HepG2 (cell line): ENCODE measurements around the gene ANKRD62. TPM values are rescaled to one million over a fixed set of nuclear protein-coding genes. Genes with fewer than 3 reads are reported as not detected.

Source experiments
- ATAC-seq: fragments of 200-7000 bp; cut with Tn5 transposase; 3 replicates; pipeline ENCODE4 v1.9.1; 2020; ENCODE audit warnings: mild to moderate bottlenecking, moderate library complexity
- BruUV-seq: library from RNA; stranded (reverse); fragments of 400-500 nt; replicated peaks from 2 replicates; lab custom pipeline; 2021; lab: Mats Ljungman, UMichigan
- CTCF ChIA-PET: fragments of 300-600 bp; formaldehyde crosslinking; extraction: SDS; loops from one replicate; lab custom pipeline; 2021; ENCODE audit warnings: low total read pairs, inconsistent platforms, low intra/inter-chr PET ratio; lab: Yijun Ruan, JAX
- POLR2A ChIA-PET: fragments of 350-600 bp; sonication (Branson Sonifier 250); formaldehyde crosslinking; loops from one replicate; lab custom pipeline; 2020; ENCODE audit warnings: antibody characterized with exemption, inconsistent platforms; lab: Yijun Ruan, JAX
- DNase-seq: peaks from one replicate; pipeline ENCODE4 v3.0.0-alpha.2; 2015; ENCODE audit warnings: low spot score
- FAIRE-seq: peaks from 3 replicates; lab custom pipeline; 2011; peaks lifted over from hg19 to GRCh38; lab: Jason Lieb, UNC
- H2AFZ ChIP-seq: one replicate; pipeline ENCODE4 v1.6.1; 2011; ENCODE audit warnings: low read length, inconsistent platforms
- H3K27ac ChIP-seq: fragments of 300-600 bp; 3 replicates; pipeline ENCODE4 v1.8.0; 2011; ENCODE audit warnings: mixed run types, mild to moderate bottlenecking, mixed read lengths, low read length, inconsistent platforms; ENCODE audit not compliant: insufficient read depth; ENCODE audit errors: extremely low read length
- H3K27me3 ChIP-seq, 2 experiments: fragments of 200-600 bp in 1 of 2; 2 replicates in 1 of 2; 3 replicates in 1 of 2; pipeline versions ENCODE4 v1.6.0 to v1.8.0; 2011; ENCODE audit warnings: low read length in 2 of 2, mild to moderate bottlenecking in 2 of 2, moderate library complexity in 2 of 2, inconsistent platforms in 1 of 2; ENCODE audit not compliant: insufficient read depth in 2 of 2, control insufficient read depth in 1 of 2
- H3K36me3 ChIP-seq, 2 experiments: fragments of 200-600 bp in 1 of 2; replicated peaks in 1 of 2; 2 replicates in 1 of 2; 3 replicates in 1 of 2; pipeline versions ENCODE4 v1.5.1 to v1.8.0; 2011; ENCODE audit warnings: low read length in 2 of 2, inconsistent platforms in 1 of 2; ENCODE audit not compliant: insufficient read depth in 2 of 2, control insufficient read depth in 1 of 2
- H3K4me1 ChIP-seq: 2 replicates; pipeline ENCODE4 v1.5.1; 2012; ENCODE audit warnings: low read length, inconsistent platforms; ENCODE audit not compliant: insufficient read depth
- H3K4me2 ChIP-seq: 2 replicates; pipeline ENCODE4 v1.6.0; 2011; ENCODE audit warnings: low read depth, low read length, inconsistent platforms
- H3K4me3 ChIP-seq, 3 experiments: fragments of 200-600 bp in 1 of 3; sonication (generic), shearing (Covaris generic) in 1 of 3; replicated peaks in 1 of 3; 2 replicates each; pipeline ENCODE4 v1.5.1; 2011 to 2016; ENCODE audit warnings: low read length in 3 of 3, inconsistent platforms in 2 of 3, low read depth in 2 of 3, mild to moderate bottlenecking in 2 of 3, control low read depth in 1 of 3, mixed read lengths in 1 of 3; ENCODE audit not compliant: insufficient read depth in 1 of 3
- H3K79me2 ChIP-seq: one replicate; pipeline ENCODE4 v1.6.1; 2011; ENCODE audit warnings: low read length, inconsistent platforms; ENCODE audit not compliant: insufficient read depth
- H3K9ac ChIP-seq: 2 replicates; pipeline ENCODE4 v1.6.0; 2011; ENCODE audit warnings: mild to moderate bottlenecking, low read depth, low read length, inconsistent platforms; ENCODE audit not compliant: insufficient read depth
- H3K9me3 ChIP-seq: 2 replicates; pipeline ENCODE4 v1.5.1; 2012; ENCODE audit warnings: mild to moderate bottlenecking, low read length
- H4K20me1 ChIP-seq: 2 replicates; pipeline ENCODE4 v1.6.0; 2011; ENCODE audit warnings: inconsistent platforms, mild to moderate bottlenecking, low read length, moderate library complexity; ENCODE audit not compliant: insufficient read depth
- CBX5 ChIP-seq: sonication (generic); formaldehyde crosslinking; IDR thresholded peaks from 2 replicates; pipeline ENCODE4 v1.4.0; 2020; ENCODE audit warnings: missing genetic modification reagents, borderline replicate concordance
- CENPT ChIP-seq: sonication (generic); formaldehyde crosslinking; IDR thresholded peaks from 2 replicates; pipeline ENCODE4 v1.8.0; 2022; ENCODE audit warnings: low read depth, mild to moderate bottlenecking, moderate library complexity, missing genetic modification reagents
- ELF3 ChIP-seq: IDR thresholded peaks from 2 replicates; pipeline ENCODE4 v1.6.1; 2016; ENCODE audit warnings: missing genetic modification reagents, missing compliant biosample characterization
- MED8 ChIP-seq: sonication (generic); formaldehyde crosslinking; IDR thresholded peaks from 2 replicates; pipeline ENCODE4 v1.8.1; 2023; ENCODE audit warnings: mild to moderate bottlenecking, missing genetic modification reagents; ENCODE audit not compliant: insufficient replicate concordance
- PRMT3 ChIP-seq: sonication (generic); formaldehyde crosslinking; IDR thresholded peaks from 2 replicates; pipeline ENCODE4 v1.8.1; 2022; ENCODE audit warnings: low read depth, mild to moderate bottlenecking, moderate library complexity, missing genetic modification reagents, borderline replicate concordance
- RFX1 ChIP-seq: fragments of 450-650 bp; IDR thresholded peaks from 2 replicates; pipeline ENCODE4 v1.6.1; 2017
- RFXANK ChIP-seq: IDR thresholded peaks from 2 replicates; pipeline ENCODE4 v1.6.1; 2016
- TP53 ChIP-seq: sonication (generic); formaldehyde crosslinking; conservative IDR thresholded peaks from 2 replicates; pipeline ENCODE4 v1.4.0; 2020; ENCODE audit warnings: missing genetic modification reagents
- ZFP36L2 ChIP-seq: sonication (generic); formaldehyde crosslinking; IDR thresholded peaks from 2 replicates; pipeline ENCODE4 v1.4.0; 2020; ENCODE audit warnings: missing genetic modification reagents
- ZNF180 ChIP-seq: sonication (generic); formaldehyde crosslinking; IDR thresholded peaks from 2 replicates; pipeline ENCODE4 v1.4.0; 2020; ENCODE audit warnings: low read depth, missing genetic modification reagents, borderline replicate concordance
- ZNF414 ChIP-seq: sonication (generic); formaldehyde crosslinking; IDR thresholded peaks from 2 replicates; pipeline ENCODE4 v1.5.0; 2020; ENCODE audit warnings: missing genetic modification reagents
- ZNF562 ChIP-seq: sonication (generic); formaldehyde crosslinking; IDR thresholded peaks from 2 replicates; pipeline ENCODE4 v1.8.0; 2022; ENCODE audit warnings: missing genetic modification reagents, borderline replicate concordance
- ZNF761 ChIP-seq: sonication (generic); formaldehyde crosslinking; conservative IDR thresholded peaks from 2 replicates; pipeline ENCODE4 v1.4.0; 2020; ENCODE audit warnings: mild to moderate bottlenecking, missing genetic modification reagents
- ZNF839 ChIP-seq: sonication (generic); formaldehyde crosslinking; IDR thresholded peaks from 2 replicates; pipeline ENCODE4 v1.4.0; 2020; ENCODE audit warnings: missing genetic modification reagents, mild to moderate bottlenecking, borderline replicate concordance
- in situ Hi-C: cut with HindIII; loops from 2 replicates; pipeline ENCODE4 v1.10.0; 2017; ENCODE audit warnings: low pct_unique_long_range_greater_than_20kb; ENCODE audit not compliant: extremely low pct_ligation_motif_present
- intact Hi-C: fragments of 100-400 bp; cut with micrococcal nuclease; formaldehyde crosslinking; loops from one replicate; pipeline ENCODE4 v1.10.0; 2022; ENCODE audit not compliant: unreplicated experiment
- polyA plus RNA-seq, 8 experiments: library from polyadenylated mRNA; depleted of rRNA in 3 of 8; stranded (reverse) in 7 of 8; unstranded in 1 of 8; fragments of >200 nt; fragmentation: Illumina TruSeq in 4 of 8; extraction: Trizol in 4 of 8; gene quantifications; 2 replicates each; pipeline versions ENCODE4 v1.2.1 to v1.2.3, GENCODE V29; 2011 to 2016; ENCODE audit warnings: low read depth in 4 of 8, missing spikeins in 1 of 8, mixed read lengths in 1 of 8; ENCODE audit not compliant: insufficient read depth in 1 of 8
- total RNA-seq, 5 experiments: library from RNA; depleted of rRNA; stranded (reverse); fragments of >200 nt; fragmentation: Illumina TruSeq; extraction: Trizol; gene quantifications; 2 replicates each; pipeline ENCODE4 v1.2.3, GENCODE V29; 2016; ENCODE audit warnings: low read depth in 1 of 5
- TF ChIP-seq, protein P1 (sequence below): sonication (generic); formaldehyde crosslinking; IDR thresholded peaks from 2 replicates; pipeline ENCODE4 v1.4.0; 2020; ENCODE audit warnings: missing genetic modification reagents; ENCODE audit errors: not compliant biosample characterization
- TF ChIP-seq, protein P2 (sequence below): sonication (generic); formaldehyde crosslinking; IDR thresholded peaks from 2 replicates; pipeline ENCODE4 v1.4.0; 2020; ENCODE audit warnings: mild to moderate bottlenecking, missing genetic modification reagents
- TF ChIP-seq, protein P3 (sequence below): sonication (generic); formaldehyde crosslinking; IDR thresholded peaks from 2 replicates; pipeline ENCODE4 v1.4.0; 2020; ENCODE audit warnings: missing genetic modification reagents

ANKRD62 gene
- total and polyA plus RNA-seq, 2 of the 13 experiments (the other 11 are each of a cell fraction or from before 2014, with no cell fraction given): not detected

- in situ Hi-C loops (no loop called here), intact Hi-C loops (no loop called here)
- H2AFZ ChIP-seq: no peak overlapping the region
- no peaks in the 10 kb centered on the region for H4K20me1 ChIP-seq
- POLR2A ChIA-PET: no interaction called here
- H3K27me3 ChIP-seq: no peaks in the 10 kb centered on the region; a peak in 1 of 5 replicates
- peaks cover 5% of the 10 kb centered on the region; the same call in 1 of the 2 replicates for H3K4me1 ChIP-seq
- H3K9me3 ChIP-seq: no peaks in the 10 kb centered on the region
- FAIRE-seq (no peak), ATAC-seq (no peak)
- CTCF ChIA-PET: no interaction called here
- no peak overlapping the region for H3K27ac ChIP-seq
- no peaks in the 10 kb centered on the region for H3K79me2 ChIP-seq
- H3K4me3 ChIP-seq: no peak overlapping the region
- H3K36me3 ChIP-seq: no peaks in the 10 kb centered on the region
- no peak overlapping the region for H3K9ac ChIP-seq
- TF ChIP-seq ZNF180 (no peak), CENPT (CRISPR knock-in tag) (no peak), ZNF761 (CRISPR knock-in tag) (no peak), CBX5 (CRISPR knock-in tag) (no peak), RFX1 (no peak), ZFP36L2 (CRISPR knock-in tag) (no peak), MED8 (CRISPR knock-in tag) (no peak), ZNF414 (CRISPR knock-in tag) (no peak), ELF3 (CRISPR knock-in tag) (no peak), ZNF562 (no peak), TP53 (CRISPR knock-in tag) (no peak), ZNF839 (CRISPR knock-in tag) (no peak), PRMT3 (CRISPR knock-in tag) (no peak), RFXANK (CRISPR knock-in tag) (no peak)
- TF ChIP-seq, protein P1, sequence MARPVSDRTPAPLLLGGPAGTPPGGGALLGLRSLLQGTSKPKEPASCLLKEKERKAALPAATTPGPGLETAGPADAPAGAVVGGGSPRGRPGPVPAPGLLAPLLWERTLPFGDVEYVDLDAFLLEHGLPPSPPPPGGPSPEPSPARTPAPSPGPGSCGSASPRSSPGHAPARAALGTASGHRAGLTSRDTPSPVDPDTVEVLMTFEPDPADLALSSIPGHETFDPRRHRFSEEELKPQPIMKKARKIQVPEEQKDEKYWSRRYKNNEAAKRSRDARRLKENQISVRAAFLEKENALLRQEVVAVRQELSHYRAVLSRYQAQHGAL (CRISPR knock-in tag): no peak
- TF ChIP-seq, protein P2, sequence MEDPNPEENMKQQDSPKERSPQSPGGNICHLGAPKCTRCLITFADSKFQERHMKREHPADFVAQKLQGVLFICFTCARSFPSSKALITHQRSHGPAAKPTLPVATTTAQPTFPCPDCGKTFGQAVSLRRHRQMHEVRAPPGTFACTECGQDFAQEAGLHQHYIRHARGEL: no peak
- TF ChIP-seq, protein P3, sequence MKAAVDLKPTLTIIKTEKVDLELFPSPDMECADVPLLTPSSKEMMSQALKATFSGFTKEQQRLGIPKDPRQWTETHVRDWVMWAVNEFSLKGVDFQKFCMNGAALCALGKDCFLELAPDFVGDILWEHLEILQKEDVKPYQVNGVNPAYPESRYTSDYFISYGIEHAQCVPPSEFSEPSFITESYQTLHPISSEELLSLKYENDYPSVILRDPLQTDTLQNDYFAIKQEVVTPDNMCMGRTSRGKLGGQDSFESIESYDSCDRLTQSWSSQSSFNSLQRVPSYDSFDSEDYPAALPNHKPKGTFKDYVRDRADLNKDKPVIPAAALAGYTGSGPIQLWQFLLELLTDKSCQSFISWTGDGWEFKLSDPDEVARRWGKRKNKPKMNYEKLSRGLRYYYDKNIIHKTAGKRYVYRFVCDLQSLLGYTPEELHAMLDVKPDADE: no peak
- TF ChIP-seq, all 625 proteins: peak for 0
- no peak for DNase-seq
- no peak overlapping the region for H3K4me2 ChIP-seq
- no TSS peak for BruUV-seq
Measured at GRCh38 chr18:12162786-12163185, 69.1 kb downstream of the ANKRD62 start.
